A673 (cell line): ENCODE results near the gene GCFC2.

Source experiments
- CTCF ChIP-seq: fragments of 300-800, 200-600 bp; sonication (generic); conservative IDR thresholded peaks from 2 replicates; pipeline ENCODE4 v1.5.1; 2017; ENCODE audit warnings: low read depth, mild to moderate bottlenecking, antibody characterized with exemption, low read length, moderate library complexity, mixed read lengths
- EZH2 ChIP-seq: fragments of 200-600 bp; sonication (generic); IDR thresholded peaks from 2 replicates; pipeline ENCODE4 v1.6.1; 2017; ENCODE audit warnings: borderline replicate concordance, low read depth, mild to moderate bottlenecking, mixed read lengths, antibody characterized with exemption, low read length; ENCODE audit not compliant: poor library complexity, severe bottlenecking

- TF ChIP-seq CTCF (no peak), EZH2 (no peak)
Measured at GRCh38 chr2:75655861-75656260, 54.9 kb downstream of the GCFC2 start.
